ENCODE results near the gene RPS6KA2. TPM values are rescaled to one million over a fixed set of nuclear protein-coding genes. Genes with fewer than 3 reads are reported as not detected.

RPS6KA2 gene
- total and polyA plus RNA-seq, 2 experiments from 2014 or later: 45.1 to 49.0 TPM

GRCh38 chr6:166440729-166441128 is 186.3 kb downstream of the RPS6KA2 start:
- TF ChIP-seq EZH2 (IDR thresholded peaks at IDR 0.05; ENCODE audit: insufficient read depth, poor library complexity, severe bottlenecking): no peak
- TF ChIP-seq EZH2phosphoT487 (IDR thresholded peaks at IDR 0.05; ENCODE audit: insufficient read depth, low read depth): no peak
- in situ Hi-C loops (cut with MboI): no loop called here
- H3K4me3 ChIP-seq: no peak overlapping the region
- no peak for DNase-seq
- H3K4me2 ChIP-seq (ENCODE audit: unreplicated experiment): no peak overlapping the region
- no peak overlapping the region for H2AFZ ChIP-seq
- H3K9me3 ChIP-seq (ENCODE audit: low read depth): no peaks in the 10 kb centered on the region
- H3K36me3 ChIP-seq (ENCODE audit: low read depth): peaks cover 12% of the 10 kb centered on the region; the same call in 1 of the 2 replicates
- H3K9ac ChIP-seq: no peak overlapping the region
- H3K79me2 ChIP-seq (ENCODE audit: insufficient read depth): no peaks in the 10 kb centered on the region
- no peaks in the 10 kb centered on the region for H4K20me1 ChIP-seq (ENCODE audit: insufficient read depth)
- no peaks in the 10 kb centered on the region for H3K27me3 ChIP-seq (replicated peaks; ENCODE audit: insufficient read depth)
- no peaks in the 10 kb centered on the region for H3K9me2 ChIP-seq (ENCODE audit: insufficient read depth)
- no peaks in the 10 kb centered on the region for H3F3A ChIP-seq (ENCODE audit: insufficient read depth)
- no peak overlapping the region for H3K27ac ChIP-seq
- 94 to 95% methylated on average over 15 of the region's 15 CpGs for WGBS, 2 experiments (ENCODE audit: low coverage in 1 of 2, low lambda C conversion rate in 2 of 2, missing lambda C conversion rate in 2 of 2)
- no peaks in the 10 kb centered on the region for H3K4me1 ChIP-seq (ENCODE audit: insufficient read depth)

- Histone ChIP-seq H3K79me2 (ENCODE audit: insufficient read depth) (no peaks in the 10 kb centered on the region), H3K27me3 (replicated peaks; ENCODE audit: insufficient read depth) (no peaks in the 10 kb centered on the region), H3K4me3 (no peak overlapping the region), H3K4me2 (ENCODE audit: unreplicated experiment) (no peak overlapping the region), H3K27ac (no peak overlapping the region), H3K9me3 (ENCODE audit: low read depth) (no peaks in the 10 kb centered on the region), H3K9me2 (ENCODE audit: insufficient read depth) (no peaks in the 10 kb centered on the region), H3F3A (ENCODE audit: insufficient read depth) (no peaks in the 10 kb centered on the region), H2AFZ (no peak overlapping the region), H4K20me1 (ENCODE audit: insufficient read depth) (no peaks in the 10 kb centered on the region), H3K36me3 (ENCODE audit: low read depth) (peaks cover 12% of the 10 kb centered on the region; the same call in 1 of the 2 replicates), H3K4me1 (ENCODE audit: insufficient read depth) (no peaks in the 10 kb centered on the region), H3K9ac (no peak overlapping the region)
- 84 to 89% methylated on average over 11 of the region's 11 CpGs for WGBS, 2 experiments (ENCODE audit: low coverage in 1 of 2, low lambda C conversion rate in 2 of 2, missing lambda C conversion rate in 2 of 2)
- no peak for DNase-seq
- no peak for TF ChIP-seq EZH2 (IDR thresholded peaks at IDR 0.05; ENCODE audit: insufficient read depth, poor library complexity, severe bottlenecking)
- TF ChIP-seq EZH2phosphoT487 (IDR thresholded peaks at IDR 0.05; ENCODE audit: insufficient read depth, low read depth): no peak
- in situ Hi-C loops (cut with MboI): no loop called here
Observed at GRCh38 chr6:166440106-166440505, 186.9 kb downstream of the RPS6KA2 start.

- no peaks in the 10 kb centered on the region for H3K4me1 ChIP-seq (ENCODE audit: insufficient read depth)
- no peak overlapping the region for H3K4me3 ChIP-seq
- in situ Hi-C loops (cut with MboI): no loop called here
- no peaks in the 10 kb centered on the region for H4K20me1 ChIP-seq (ENCODE audit: insufficient read depth)
- no peaks in the 10 kb centered on the region for H3K79me2 ChIP-seq (ENCODE audit: insufficient read depth)
- no peaks in the 10 kb centered on the region for H3K27me3 ChIP-seq (replicated peaks; ENCODE audit: insufficient read depth)
- TF ChIP-seq EZH2phosphoT487 (IDR thresholded peaks at IDR 0.05; ENCODE audit: insufficient read depth, low read depth) (no peak), EZH2 (IDR thresholded peaks at IDR 0.05; ENCODE audit: insufficient read depth, poor library complexity, severe bottlenecking) (no peak)
- no peaks in the 10 kb centered on the region for H3K9me3 ChIP-seq (ENCODE audit: low read depth)
- H3F3A ChIP-seq (ENCODE audit: insufficient read depth): no peaks in the 10 kb centered on the region
- no peak overlapping the region for H3K9ac ChIP-seq
- DNase-seq: no peak
- no peak overlapping the region for H2AFZ ChIP-seq
- H3K36me3 ChIP-seq (ENCODE audit: low read depth): peaks cover 8% of the 10 kb centered on the region; the same call in 1 of the 2 replicates
- H3K9me2 ChIP-seq (ENCODE audit: insufficient read depth): no peaks in the 10 kb centered on the region
- 80 to 84% methylated on average over 10 of the region's 10 CpGs for WGBS, 2 experiments (ENCODE audit: low coverage in 1 of 2, low lambda C conversion rate in 2 of 2, missing lambda C conversion rate in 2 of 2)
- no peak overlapping the region for H3K27ac ChIP-seq
- H3K4me2 ChIP-seq (ENCODE audit: unreplicated experiment): no peak overlapping the region
Observed at GRCh38 chr6:166439366-166440091, 187.5 kb downstream of the RPS6KA2 start.

- Histone ChIP-seq H3K9me2 (ENCODE audit: insufficient read depth) (no peaks in the 10 kb centered on the region), H3K4me3 (no peak overlapping the region), H3K9me3 (ENCODE audit: low read depth) (no peaks in the 10 kb centered on the region), H3K27me3 (replicated peaks; ENCODE audit: insufficient read depth) (no peaks in the 10 kb centered on the region), H3K27ac (peak overlapping the region; percentile 14; the same call in 1 of the 2 replicates), H3K4me2 (ENCODE audit: unreplicated experiment) (no peak overlapping the region), H3K9ac (no peak overlapping the region), H3K36me3 (ENCODE audit: low read depth) (0 out of 2 replicates have a peak, but pooled peaks cover 4% of the 10 kb centered on the region), H2AFZ (no peak overlapping the region), H3K4me1 (ENCODE audit: insufficient read depth) (no peaks in the 10 kb centered on the region), H3F3A (ENCODE audit: insufficient read depth) (no peaks in the 10 kb centered on the region), H4K20me1 (ENCODE audit: insufficient read depth) (no peaks in the 10 kb centered on the region), H3K79me2 (ENCODE audit: insufficient read depth) (no peaks in the 10 kb centered on the region)
- WGBS, 2 experiments (ENCODE audit: low coverage in 1 of 2, low lambda C conversion rate in 2 of 2, missing lambda C conversion rate in 2 of 2): 48 to 53% methylated on average over 16 of the region's 16 CpGs
- in situ Hi-C loops (cut with MboI): no loop called here
- peak; percentile 69 for DNase-seq
- TF ChIP-seq EZH2phosphoT487 (IDR thresholded peaks at IDR 0.05; ENCODE audit: insufficient read depth, low read depth) (no peak), EZH2 (IDR thresholded peaks at IDR 0.05; ENCODE audit: insufficient read depth, poor library complexity, severe bottlenecking) (no peak)
Observed at GRCh38 chr6:166438211-166438861, 188.7 kb downstream of the RPS6KA2 start.

Data from GM23248 (cell line).